Measurements from ENCODE around the gene ELAVL1.

DNA sequence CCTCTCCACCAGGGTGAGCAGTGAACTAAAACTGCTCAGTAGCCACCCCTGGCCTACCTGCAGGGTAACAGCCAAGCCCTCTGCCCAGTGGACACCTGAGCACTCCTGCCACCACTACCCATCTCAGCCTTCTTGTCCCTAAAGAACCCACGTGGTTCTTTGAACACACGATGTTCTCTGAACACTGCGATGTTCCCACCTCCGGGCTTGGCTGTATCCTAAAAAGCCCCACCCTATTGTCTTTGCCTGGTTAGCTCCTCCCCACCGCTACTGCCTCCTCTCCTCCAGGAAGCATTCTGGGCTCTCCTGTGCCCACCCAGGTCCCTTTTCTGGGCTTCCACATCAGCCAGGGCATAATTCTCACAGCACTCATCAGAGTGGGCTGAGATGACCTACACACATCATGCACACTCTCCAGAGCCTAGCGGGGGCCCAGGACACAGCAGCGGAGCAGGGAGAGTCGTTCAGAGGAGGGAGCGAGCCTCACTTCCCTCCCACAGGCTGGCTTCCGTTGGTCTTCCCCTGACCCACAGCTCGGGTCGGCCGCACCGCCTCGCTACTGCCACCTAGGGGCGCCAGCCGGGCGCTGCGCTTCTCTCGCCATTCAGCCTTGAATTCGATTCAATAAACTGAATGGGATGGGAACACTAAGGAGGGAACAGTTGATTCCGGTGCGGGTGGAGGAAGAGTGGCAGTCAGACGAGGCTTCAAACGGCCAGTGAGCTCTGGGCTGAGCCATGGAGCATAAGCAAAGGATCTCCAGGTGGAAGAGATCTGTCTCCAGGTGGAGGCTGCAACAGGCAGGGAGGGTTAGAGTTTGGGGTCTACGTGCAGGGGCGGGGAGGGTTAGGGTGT is 3.2 kb downstream of the ELAVL1 start:
- TF ChIP-seq CTCF (IDR thresholded peaks at IDR 0.05; ENCODE audit: insufficient read depth, low read depth, low read length) (peak; percentile 94), EZH2 (IDR thresholded peaks at IDR 0.05; ENCODE audit: insufficient read depth, low read length) (no peak)
